GM18498 (cell line): ENCODE data around the gene NSUN2.
"Not testable (repeated sequence)": the region's sequence is repeated elsewhere in the genome, so short reads cannot be mapped to it uniquely, and the experiment has no call there.

ENCODE experiments used
- ATAC-seq: cut with Tn5 transposase; IDR thresholded peaks from one replicate; pipeline ENCODE4 v1.9.1; 2021; ENCODE audit warnings: mild to moderate bottlenecking, moderate library complexity; ENCODE audit not compliant: unreplicated experiment

The NSUN2 gene

GRCh38 chr5:6584727-6585126 lies 48.1 kb downstream of the NSUN2 start:
- no peak for ATAC-seq

GRCh38 chr5:6584101-6584645 lies 48.7 kb downstream of the NSUN2 start:
- no peak for ATAC-seq

GRCh38 chr5:6583049-6583880 lies 49.6 kb downstream of the NSUN2 start:
- peak; percentile 70 for ATAC-seq

GRCh38 chr5:6582507-6583048 lies 50.3 kb downstream of the NSUN2 start:
- ATAC-seq: no peak

- ATAC-seq: no peak
These were observed 51.1 kb downstream of the NSUN2 start for GRCh38 chr5:6581559-6582426.

- no peak for ATAC-seq
These were observed 51.8 kb downstream of the NSUN2 start for GRCh38 chr5:6581090-6581489.

- no peak for ATAC-seq
These were observed 53.3 kb downstream of the NSUN2 start for GRCh38 chr5:6579535-6579934.

- no peak for ATAC-seq
These were observed 54.0 kb downstream of the NSUN2 start for GRCh38 chr5:6578676-6579343.

GRCh38 chr5:6576861-6577501 lies 55.9 kb downstream of the NSUN2 start:
- no peak for ATAC-seq

- ATAC-seq: no peak
These were observed 58.2 kb downstream of the NSUN2 start for GRCh38 chr5:6574537-6575245.

- ATAC-seq: no peak
These were observed 58.7 kb downstream of the NSUN2 start for GRCh38 chr5:6574111-6574510.

GRCh38 chr5:6573651-6574101 lies 59.2 kb downstream of the NSUN2 start:
- no peak for ATAC-seq

- ATAC-seq: no peak
These were observed 59.9 kb downstream of the NSUN2 start for GRCh38 chr5:6572825-6573380.

- no peak for ATAC-seq
These were observed 60.6 kb downstream of the NSUN2 start for GRCh38 chr5:6572086-6572824.

GRCh38 chr5:6571607-6572006 lies 61.2 kb downstream of the NSUN2 start:
- ATAC-seq: not testable (repeated sequence)

GRCh38 chr5:6570530-6570929 lies 62.3 kb downstream of the NSUN2 start:
- no peak for ATAC-seq

GRCh38 chr5:6568889-6569288 lies 64.0 kb downstream of the NSUN2 start:
- no peak for ATAC-seq

GRCh38 chr5:6568383-6568782 lies 64.5 kb downstream of the NSUN2 start:
- ATAC-seq: no peak

GRCh38 chr5:6567835-6568234 lies 65.0 kb downstream of the NSUN2 start:
- no peak for ATAC-seq
